Muscle of leg (tissue), 11 donors: ENCODE measurements around the gene GRID1. TPM values are rescaled to one million over a fixed set of nuclear protein-coding genes. Genes with fewer than 3 reads are reported as not detected.

ENCODE experiments used
- DNase-seq: peaks from one replicate; pipeline ENCODE4 v3.0.0; 2013
- H3K27ac ChIP-seq: one replicate; pipeline ENCODE4 v1.5.1; 2013; ENCODE audit warnings: mild to moderate bottlenecking, low read length, control low read depth
- H3K27me3 ChIP-seq: one replicate; pipeline ENCODE4 v1.6.1; 2013; ENCODE audit warnings: low read length; ENCODE audit not compliant: control insufficient read depth, insufficient read depth
- H3K36me3 ChIP-seq: one replicate; pipeline ENCODE4 v1.6.1; 2013; ENCODE audit warnings: low read length; ENCODE audit not compliant: control insufficient read depth, insufficient read depth
- H3K4me1 ChIP-seq: one replicate; pipeline ENCODE4 v1.6.1; 2013; ENCODE audit warnings: low read length; ENCODE audit not compliant: control insufficient read depth, insufficient read depth
- H3K4me3 ChIP-seq: one replicate; pipeline ENCODE4 v1.5.1; 2013; ENCODE audit warnings: low read length, control low read depth
- H3K9me3 ChIP-seq: replicated peaks from 2 replicates; pipeline ENCODE4 v1.6.1; 2013; ENCODE audit warnings: low read depth, low read length; ENCODE audit not compliant: control insufficient read depth
- WGBS: methylation state at CpG from one replicate; pipeline ENCODE4 v1.1.5; 2013; ENCODE audit warnings: missing lambda C conversion rate; ENCODE audit not compliant: insufficient coverage; 5-methylcytosine and 5-hydroxymethylcytosine counted together
- polyA plus RNA-seq, 8 donors: library from polyadenylated mRNA; unstranded; fragments of 120-200 nt; gene quantifications; one replicate each; pipeline versions ENCODE4 v1.2.1 to v1.2.3, GENCODE V29; 2013; ENCODE audit warnings: inconsistent platforms in 1 of 8, low replicate concordance in 1 of 8; ENCODE audit not compliant: insufficient read length in 8 of 8, insufficient read depth in 1 of 8
- total RNA-seq: library from RNA; stranded (reverse); fragments of 120-200 nt; gene quantifications from one replicate; pipeline ENCODE4 v1.2.4, GENCODE V29; 2013

Gene GRID1
- total and polyA plus RNA-seq, 9 donors = 2.4 to 6.1 (median 3.1) TPM

DNA sequence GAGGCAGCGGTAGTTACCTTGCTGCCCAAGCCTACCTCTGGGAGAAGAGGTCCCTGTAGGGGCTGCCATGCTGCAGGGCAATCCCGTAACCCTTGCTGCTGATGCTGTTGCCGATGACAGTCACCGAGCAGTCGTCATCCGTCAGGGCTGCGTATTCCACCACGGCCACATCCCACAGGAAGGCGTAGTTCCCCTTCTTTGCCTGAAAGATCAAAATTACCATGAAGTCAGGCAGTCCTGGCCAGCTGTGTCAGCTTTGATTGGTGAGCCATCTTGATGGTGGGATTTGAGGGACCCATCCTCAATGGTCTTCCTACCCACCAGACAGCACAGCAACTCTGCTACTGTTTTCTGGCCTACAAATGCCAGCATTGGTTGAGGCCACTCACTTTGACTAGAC lies 746.8 kb downstream of the GRID1 start:
- H3K27me3 ChIP-seq = no peaks in the 10 kb centered on the region
- H3K4me3 ChIP-seq = no peak overlapping the region
- H3K36me3 ChIP-seq = no peaks in the 10 kb centered on the region
- H3K9me3 ChIP-seq = no peaks in the 10 kb centered on the region
- no peak for DNase-seq
- WGBS = 91% methylated on average over 9 of the region's 9 CpGs
- H3K27ac ChIP-seq = no peak overlapping the region
- H3K4me1 ChIP-seq = no peaks in the 10 kb centered on the region

GRCh38 chr10:85618841-85619240 lies 747.8 kb downstream of the GRID1 start:
- WGBS = 75% methylated on average over 2 of the region's 3 CpGs
- Histone ChIP-seq H3K36me3 (no peaks in the 10 kb centered on the region), H3K27me3 (no peaks in the 10 kb centered on the region), H3K27ac (no peak overlapping the region), H3K4me3 (no peak overlapping the region), H3K9me3 (no peaks in the 10 kb centered on the region), H3K4me1 (no peaks in the 10 kb centered on the region)
- DNase-seq = no peak

- H3K36me3 ChIP-seq = no peaks in the 10 kb centered on the region
- H3K4me1 ChIP-seq = no peaks in the 10 kb centered on the region
- H3K9me3 ChIP-seq = no peaks in the 10 kb centered on the region
- H3K4me3 ChIP-seq = no peak overlapping the region
- no peak for DNase-seq
- no peaks in the 10 kb centered on the region for H3K27me3 ChIP-seq
- WGBS = 89% methylated on average over 5 of the region's 9 CpGs
- no peak overlapping the region for H3K27ac ChIP-seq
These were observed 748.6 kb downstream of the GRID1 start for GRCh38 chr10:85617751-85618546.

DNA sequence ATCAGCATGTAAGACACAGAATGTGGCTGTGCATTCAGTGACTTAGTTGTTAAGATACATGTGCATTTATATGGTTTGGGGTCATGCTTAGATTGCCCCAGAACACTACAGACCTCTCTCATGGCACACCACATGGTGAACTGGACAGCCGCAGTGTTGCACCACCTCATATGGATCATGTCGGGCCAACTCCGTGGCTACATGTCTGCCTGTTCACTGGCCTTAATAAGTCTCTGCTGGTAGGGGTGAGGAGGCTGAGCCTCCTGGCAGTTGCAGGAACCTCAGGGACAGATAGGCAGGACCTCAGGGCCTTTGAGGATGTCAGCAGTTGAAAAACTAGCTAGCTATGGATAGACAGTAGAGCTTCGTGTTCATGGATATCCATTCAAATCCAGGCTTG lies 751.0 kb downstream of the GRID1 start:
- Histone ChIP-seq H3K36me3 (no peaks in the 10 kb centered on the region), H3K9me3 (no peaks in the 10 kb centered on the region), H3K27ac (no peak overlapping the region), H3K4me3 (no peak overlapping the region), H3K27me3 (no peaks in the 10 kb centered on the region), H3K4me1 (no peaks in the 10 kb centered on the region)
- no peak for DNase-seq
- WGBS = 95% methylated on average over 3 of the region's 4 CpGs

DNA sequence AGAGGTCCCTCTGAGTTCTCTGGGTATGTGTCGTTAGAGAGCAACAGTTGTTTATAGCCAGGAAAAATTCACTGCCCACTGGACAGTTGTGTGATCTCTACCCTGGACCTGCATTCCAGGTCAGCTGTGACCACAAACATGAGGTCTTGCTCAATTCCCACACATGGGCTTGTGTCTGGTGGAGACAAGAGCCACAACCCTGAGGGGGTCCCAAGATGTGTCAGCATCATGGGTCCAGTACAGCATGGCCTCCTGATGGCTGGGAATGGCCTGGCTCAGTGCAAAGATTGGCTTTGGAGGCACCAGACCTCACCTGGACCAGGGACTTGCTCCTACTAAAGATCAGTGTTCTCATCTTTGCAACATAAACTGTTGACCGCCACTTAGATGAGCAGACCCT lies 751.6 kb downstream of the GRID1 start:
- no peaks in the 10 kb centered on the region for H3K36me3 ChIP-seq
- DNase-seq = no peak
- WGBS = 93% methylated on average over 2 of the region's 2 CpGs
- H3K27me3 ChIP-seq = no peaks in the 10 kb centered on the region
- H3K27ac ChIP-seq = no peak overlapping the region
- H3K9me3 ChIP-seq = no peaks in the 10 kb centered on the region
- no peaks in the 10 kb centered on the region for H3K4me1 ChIP-seq
- no peak overlapping the region for H3K4me3 ChIP-seq

- WGBS = 80% methylated on average over 1 of the region's 2 CpGs
- no peaks in the 10 kb centered on the region for H3K27me3 ChIP-seq
- H3K4me1 ChIP-seq = no peaks in the 10 kb centered on the region
- no peaks in the 10 kb centered on the region for H3K36me3 ChIP-seq
- H3K9me3 ChIP-seq = no peaks in the 10 kb centered on the region
- H3K4me3 ChIP-seq = no peak overlapping the region
- no peak for DNase-seq
- no peak overlapping the region for H3K27ac ChIP-seq
These were observed 752.0 kb downstream of the GRID1 start for GRCh38 chr10:85614566-85614965.

DNA sequence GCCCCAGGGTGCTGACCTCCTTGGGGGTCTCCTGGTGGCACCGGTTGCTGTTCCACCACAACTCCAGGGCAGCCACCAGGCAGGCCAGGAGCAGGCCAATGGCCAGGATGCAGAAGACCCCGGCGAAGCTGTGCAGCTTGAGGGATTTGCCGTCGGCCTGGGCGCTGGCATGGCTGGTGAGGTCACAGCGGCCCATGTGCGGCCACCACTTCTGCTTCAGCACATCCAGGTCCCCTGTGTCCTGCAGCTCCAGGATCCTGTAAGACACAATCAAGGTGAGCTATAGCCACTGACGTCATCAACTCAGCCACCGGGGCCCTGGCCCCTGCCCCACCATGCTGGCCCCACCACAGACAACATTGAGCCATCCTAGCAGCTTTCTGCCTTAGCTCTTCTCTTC lies 753.2 kb downstream of the GRID1 start:
- H3K4me1 ChIP-seq = no peaks in the 10 kb centered on the region
- no peak overlapping the region for H3K27ac ChIP-seq
- WGBS = 93% methylated on average over 10 of the region's 10 CpGs
- DNase-seq = no peak
- H3K36me3 ChIP-seq = no peaks in the 10 kb centered on the region
- no peaks in the 10 kb centered on the region for H3K27me3 ChIP-seq
- no peak overlapping the region for H3K4me3 ChIP-seq
- H3K9me3 ChIP-seq = no peaks in the 10 kb centered on the region

DNA sequence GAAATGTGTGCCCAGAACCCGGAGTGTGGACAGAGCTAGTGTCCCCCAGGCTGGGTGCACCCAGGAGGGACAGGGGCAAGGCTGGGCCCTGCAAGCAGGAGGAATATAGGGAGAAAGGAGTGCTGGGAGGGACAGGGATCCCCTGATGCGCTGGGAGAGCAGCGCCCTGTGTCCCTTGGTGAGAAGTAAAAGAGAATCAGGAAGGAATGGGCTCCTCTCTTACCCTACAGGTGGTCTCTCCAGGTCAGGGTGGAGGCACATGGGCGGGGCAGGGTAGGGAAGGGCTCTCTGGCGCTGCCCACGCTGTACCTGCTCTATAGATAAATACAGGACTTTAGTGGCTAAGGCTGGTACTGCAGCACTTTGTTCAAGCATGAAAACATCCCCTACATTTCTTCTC lies 753.8 kb downstream of the GRID1 start:
- 83% methylated on average over 1 of the region's 6 CpGs for WGBS
- H3K36me3 ChIP-seq = no peaks in the 10 kb centered on the region
- no peak overlapping the region for H3K27ac ChIP-seq
- H3K4me3 ChIP-seq = no peak overlapping the region
- H3K27me3 ChIP-seq = no peaks in the 10 kb centered on the region
- no peak for DNase-seq
- no peaks in the 10 kb centered on the region for H3K9me3 ChIP-seq
- H3K4me1 ChIP-seq = no peaks in the 10 kb centered on the region

- no peak overlapping the region for H3K4me3 ChIP-seq
- H3K4me1 ChIP-seq = no peaks in the 10 kb centered on the region
- H3K9me3 ChIP-seq = no peaks in the 10 kb centered on the region
- DNase-seq = no peak
- H3K27me3 ChIP-seq = no peaks in the 10 kb centered on the region
- no CpG with 5 or more reads among the region's 3 CpGs for WGBS
- H3K36me3 ChIP-seq = no peaks in the 10 kb centered on the region
- no peak overlapping the region for H3K27ac ChIP-seq
These were observed 754.2 kb downstream of the GRID1 start for GRCh38 chr10:85612378-85612775.

DNA sequence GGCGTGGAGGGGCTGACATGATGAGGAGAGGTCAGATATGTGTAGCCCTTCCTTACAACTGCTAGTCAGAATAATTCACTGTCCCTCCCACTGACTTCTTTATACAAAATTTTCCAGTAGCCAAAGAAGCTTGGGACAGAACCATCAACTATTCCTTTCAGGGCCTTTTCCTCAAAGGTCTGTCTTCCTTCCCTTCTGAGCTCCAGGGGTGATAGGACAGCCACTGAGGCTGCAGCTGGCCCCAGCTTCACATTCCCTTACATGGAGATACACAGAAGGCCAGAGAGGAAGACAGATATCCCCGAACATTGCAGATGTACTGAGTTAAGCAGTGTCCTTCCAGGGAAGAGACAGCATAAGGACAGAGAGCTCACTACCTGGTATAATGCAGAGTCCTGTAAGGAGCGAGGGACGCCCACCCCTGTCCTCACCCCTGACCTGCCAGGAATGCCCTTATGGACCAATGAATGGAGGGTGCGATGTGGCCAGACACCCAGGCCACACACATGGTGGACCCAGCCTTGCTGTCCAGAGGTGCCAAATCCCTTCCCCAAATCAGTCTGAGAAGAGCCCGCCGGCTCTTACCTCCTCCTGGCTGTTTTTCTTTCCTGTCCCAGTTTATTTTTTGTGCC lies 754.7 kb downstream of the GRID1 start:
- Histone ChIP-seq H3K4me1 (no peaks in the 10 kb centered on the region), H3K36me3 (no peaks in the 10 kb centered on the region), H3K9me3 (no peaks in the 10 kb centered on the region), H3K27me3 (no peaks in the 10 kb centered on the region), H3K4me3 (no peak overlapping the region), H3K27ac (no peak overlapping the region)
- no peak for DNase-seq
- WGBS = 77% methylated on average over 2 of the region's 7 CpGs
